ENCODE measurements around the gene HK1. TPM values are rescaled to one million over a fixed set of nuclear protein-coding genes. Genes with fewer than 3 reads are reported as not detected.
A peak's percentile ranks its signal among the peaks of the same experiment; 100 is the strongest.
"Not testable (repeated sequence)": the region's sequence is repeated elsewhere in the genome, so short reads cannot be mapped to it uniquely, and the experiment has no call there.

Gene HK1
- total RNA-seq, 2 experiments from 2014 or later = 258 to 261 TPM

DNA sequence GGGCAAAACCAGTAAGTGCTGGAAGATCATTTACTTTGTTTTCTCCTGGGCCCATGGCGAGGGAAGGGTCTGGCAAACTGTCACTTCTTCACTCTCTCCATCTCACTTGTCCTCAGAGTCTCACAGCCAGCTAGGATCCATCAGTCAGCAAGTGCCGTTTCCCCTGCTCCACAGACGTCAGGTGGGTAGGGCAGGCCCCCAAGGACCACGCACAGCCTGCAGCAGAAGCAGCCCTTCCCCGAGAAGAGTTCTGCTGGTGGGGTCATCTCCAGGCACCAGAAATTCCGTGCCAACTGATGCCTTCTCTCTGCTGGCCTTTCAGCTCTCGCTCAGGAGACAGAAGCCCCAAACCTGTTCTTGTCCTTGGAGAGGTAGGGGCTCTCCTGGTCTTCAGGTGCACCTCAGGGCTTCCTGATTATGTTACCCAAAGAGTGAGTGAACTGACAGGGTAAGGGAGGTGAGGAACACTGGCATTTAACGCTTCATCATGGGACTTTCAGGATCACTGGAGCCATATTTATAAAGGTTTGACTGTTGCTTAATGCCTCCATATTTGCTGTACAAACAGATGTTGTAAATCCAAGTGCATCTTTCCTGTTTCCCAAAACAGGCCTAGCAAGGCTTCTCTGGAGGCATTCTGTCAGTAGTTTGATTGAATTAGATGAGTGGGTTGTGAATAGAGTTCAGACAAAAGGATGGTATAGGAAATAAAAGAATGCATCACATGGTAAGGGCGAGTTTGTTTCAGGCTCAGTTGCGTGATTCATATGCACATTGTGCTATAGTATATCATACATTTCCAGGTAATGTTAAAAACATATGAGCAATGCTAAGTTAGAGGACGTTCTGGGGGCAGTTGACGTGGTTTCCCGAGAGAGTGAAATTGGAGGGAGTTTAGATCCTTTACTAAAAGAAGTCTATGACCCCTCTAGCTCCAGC is 159.3 kb downstream of the HK1 start:
- Mint-ChIP-seq H3K4me3 (no peak overlapping the region), H3K27ac (no peak overlapping the region), H3K4me1 (no peaks in the 10 kb centered on the region), H3K36me3 (ENCODE audit: low read depth) (no peaks in the 10 kb centered on the region), H3K9me3 (ENCODE audit: low read depth) (no peaks in the 10 kb centered on the region), H3K27me3 (peaks cover 5% of the 10 kb centered on the region)
- CTCF ChIA-PET = no interaction called here
- intact Hi-C loops (cut with DNase I, micrococcal nuclease) = no loop called here
- DNase-seq (no peak), ATAC-seq (no peak)
- POLR2A ChIA-PET = no interaction called here

DNA sequence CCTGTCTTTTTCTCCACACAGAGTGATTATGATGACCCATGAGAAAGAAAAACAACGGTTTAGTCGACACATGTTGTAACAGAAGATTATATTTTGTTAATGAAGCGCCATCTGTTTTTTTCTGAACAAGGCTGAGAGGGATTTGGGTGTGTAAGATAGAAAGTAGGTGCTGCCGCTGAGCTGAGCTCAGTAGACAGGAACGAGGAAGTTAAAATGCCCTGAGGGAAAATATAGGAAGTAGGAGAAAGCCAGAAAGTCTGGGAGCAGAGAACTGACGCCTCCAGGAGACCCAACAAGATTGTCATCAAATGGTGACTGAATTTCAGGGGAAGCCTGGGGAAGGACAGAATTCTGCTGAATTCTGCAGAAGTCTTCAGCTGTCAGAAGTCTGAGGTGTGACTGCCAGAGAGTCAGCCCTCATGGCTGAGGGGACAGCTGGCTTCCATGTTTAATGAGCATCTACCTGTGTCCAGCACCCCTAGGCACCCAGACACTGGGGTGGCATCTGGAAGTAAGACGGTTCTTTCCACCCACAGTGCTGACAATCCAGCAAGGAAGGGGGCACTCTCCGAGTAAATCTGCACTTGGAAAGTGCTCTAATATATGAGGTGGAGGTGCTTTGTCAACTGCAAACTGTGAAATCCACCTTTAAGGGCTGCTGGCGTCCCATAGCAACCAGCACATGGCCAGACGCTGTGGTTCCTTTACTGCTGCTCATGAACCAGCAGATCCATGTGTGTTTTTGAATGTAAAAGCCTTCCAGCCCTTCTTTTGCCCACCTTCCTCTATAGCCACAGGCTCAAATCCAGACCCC is 160.4 kb downstream of the HK1 start:
- H3K4me1 Mint-ChIP-seq = no peaks in the 10 kb centered on the region
- no peak overlapping the region for H3K4me3 Mint-ChIP-seq
- intact Hi-C loops (cut with DNase I, micrococcal nuclease) = no loop called here
- H3K27me3 Mint-ChIP-seq = peaks cover 5% of the 10 kb centered on the region
- no peaks in the 10 kb centered on the region for H3K36me3 Mint-ChIP-seq (ENCODE audit: low read depth)
- H3K27ac Mint-ChIP-seq = no peak overlapping the region
- ATAC-seq = no peak
- no peaks in the 10 kb centered on the region for H3K9me3 Mint-ChIP-seq (ENCODE audit: low read depth)
- POLR2A ChIA-PET = no interaction called here
- DNase-seq = no peak
- CTCF ChIA-PET = no interaction called here

DNA sequence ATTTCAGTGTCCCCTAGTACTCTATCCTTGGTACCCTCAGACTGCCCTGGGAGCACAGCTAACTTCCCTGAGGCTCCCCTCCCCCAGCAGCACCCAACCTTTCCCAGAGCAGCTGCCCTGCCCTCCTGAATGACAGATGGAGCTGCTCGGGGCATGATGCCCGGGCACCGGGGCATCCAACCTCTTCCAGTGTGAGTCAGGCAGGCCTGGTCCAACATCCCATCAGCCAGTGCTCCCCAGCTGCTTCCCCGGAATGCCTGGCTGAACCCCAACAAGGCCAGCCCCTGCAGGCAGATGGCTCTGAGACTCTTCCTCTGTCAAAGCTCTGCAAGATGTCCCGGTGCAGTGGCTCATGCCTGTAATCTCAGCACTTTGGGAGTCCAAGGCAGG is 161.0 kb downstream of the HK1 start:
- no peak for DNase-seq
- POLR2A ChIA-PET = no interaction called here
- H3K27me3 Mint-ChIP-seq = peaks cover 5% of the 10 kb centered on the region
- H3K4me3 Mint-ChIP-seq = no peak overlapping the region
- intact Hi-C loops (cut with DNase I, micrococcal nuclease) = no loop called here
- no peaks in the 10 kb centered on the region for H3K36me3 Mint-ChIP-seq (ENCODE audit: low read depth)
- H3K4me1 Mint-ChIP-seq = no peaks in the 10 kb centered on the region
- no peak for ATAC-seq
- CTCF ChIA-PET = no interaction called here
- H3K9me3 Mint-ChIP-seq (ENCODE audit: low read depth) = no peaks in the 10 kb centered on the region
- no peak overlapping the region for H3K27ac Mint-ChIP-seq

DNA sequence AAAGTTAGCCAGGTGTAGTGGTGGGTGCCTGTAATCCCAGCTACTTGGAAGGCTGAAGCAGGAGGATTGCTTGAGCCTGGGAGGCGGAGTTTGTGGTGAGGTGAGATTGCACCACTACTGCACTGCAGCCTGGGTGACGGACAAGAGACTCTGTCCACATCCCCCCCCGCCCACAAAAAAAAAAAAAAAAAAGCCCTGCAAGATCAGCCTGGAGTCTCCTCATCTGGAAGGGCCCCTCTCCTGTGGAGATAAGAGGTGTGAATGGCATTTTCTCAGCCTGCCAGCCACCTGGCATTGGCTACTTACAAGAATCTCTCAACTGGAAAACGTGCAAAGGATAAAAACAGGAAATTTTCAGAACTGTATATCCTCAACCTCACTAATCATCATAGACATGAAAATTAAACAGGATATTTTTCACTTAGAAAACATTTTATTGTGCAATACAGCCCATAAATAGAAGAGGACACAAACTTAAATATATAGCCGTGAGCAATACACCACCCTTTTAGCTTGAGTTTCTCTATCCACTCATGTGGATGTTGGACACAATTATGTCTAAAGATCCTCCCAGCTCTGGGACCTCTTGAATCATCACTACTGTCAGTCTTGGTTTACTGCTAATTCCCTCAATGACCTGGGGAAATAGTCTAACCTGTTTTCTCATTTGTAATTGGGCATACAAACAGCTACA is 161.7 kb downstream of the HK1 start:
- no peaks in the 10 kb centered on the region for H3K36me3 Mint-ChIP-seq (ENCODE audit: low read depth)
- H3K9me3 Mint-ChIP-seq (ENCODE audit: low read depth) = no peaks in the 10 kb centered on the region
- POLR2A ChIA-PET = no interaction called here
- no peaks in the 10 kb centered on the region for H3K4me1 Mint-ChIP-seq
- no peak overlapping the region for H3K4me3 Mint-ChIP-seq
- no peak overlapping the region for H3K27ac Mint-ChIP-seq
- intact Hi-C loops (cut with DNase I, micrococcal nuclease) = no loop called here
- no peak for ATAC-seq
- CTCF ChIA-PET = interaction anchor here (0.8 to 1.2 kb wide), 2 partner anchors 9 to 16 kb away, joined by 5 to 7 read pairs; no protein-coding TSS in a partner anchor
- DNase-seq = no peak
- H3K27me3 Mint-ChIP-seq = peaks cover 5% of the 10 kb centered on the region

DNA sequence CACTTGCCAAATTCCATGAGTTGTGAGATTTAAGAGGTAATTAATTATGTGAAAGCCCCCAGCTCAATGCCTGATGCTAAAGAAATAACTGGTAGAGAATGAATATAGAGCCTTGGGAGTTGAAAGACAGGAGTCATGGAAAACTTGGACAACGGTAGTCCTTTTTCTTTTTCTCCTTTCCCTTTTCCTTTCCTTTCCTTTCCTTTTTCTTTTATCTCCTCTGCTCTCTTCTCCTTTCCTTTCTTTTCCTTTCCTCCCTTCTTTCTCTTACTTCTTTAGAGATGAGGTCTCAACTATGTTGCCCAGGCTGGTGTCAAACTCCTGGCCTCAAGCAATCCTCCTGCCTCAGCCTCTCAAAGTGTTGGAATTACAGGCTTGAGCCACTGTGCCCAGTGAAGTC is 165.1 kb downstream of the HK1 start:
- no peak overlapping the region for H3K27ac Mint-ChIP-seq
- CTCF ChIA-PET = interaction anchor here (0.6 to 0.8 kb wide), 2 partner anchors 10 to 205 kb away, joined by 3 to 4 read pairs; no protein-coding TSS in a partner anchor
- H3K9me3 Mint-ChIP-seq (ENCODE audit: low read depth) = no peaks in the 10 kb centered on the region
- no peak overlapping the region for H3K4me3 Mint-ChIP-seq
- ATAC-seq (no peak), DNase-seq (no peak)
- H3K36me3 Mint-ChIP-seq (ENCODE audit: low read depth) = no peaks in the 10 kb centered on the region
- H3K27me3 Mint-ChIP-seq = peaks cover 4% of the 10 kb centered on the region
- intact Hi-C loops (cut with DNase I, micrococcal nuclease) = no loop called here
- no peaks in the 10 kb centered on the region for H3K4me1 Mint-ChIP-seq
- POLR2A ChIA-PET = interaction anchor here (0.8 kb wide), 1 partner anchor 8 kb away, joined by 5 read pairs; the partner anchor contains the start of gene TSPAN15

DNA sequence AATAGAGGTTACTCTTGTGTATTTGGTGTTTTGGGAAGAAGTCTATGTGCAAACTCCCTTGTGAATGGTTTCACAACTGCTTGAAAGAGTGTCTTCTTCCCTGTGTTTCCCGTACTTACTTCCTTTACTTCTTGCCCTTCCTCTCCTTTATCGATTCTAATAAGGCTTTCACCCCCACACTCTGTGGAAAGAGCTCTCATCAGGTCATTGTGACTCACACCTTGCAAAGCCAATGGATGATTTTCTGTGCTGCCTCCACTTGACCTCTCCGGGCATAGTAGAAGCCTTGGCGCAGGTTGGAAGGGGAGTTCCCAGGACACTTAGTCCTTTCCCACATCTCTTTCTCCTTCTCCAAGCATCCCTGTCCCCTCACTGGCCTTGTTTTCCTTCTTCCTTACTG is 166.7 kb downstream of the HK1 start:
- intact Hi-C loops (cut with DNase I, micrococcal nuclease) = no loop called here
- no peak overlapping the region for H3K27ac Mint-ChIP-seq
- CTCF ChIA-PET = interaction anchor here (0.6 kb wide), 1 partner anchor 62 kb away, joined by 6 read pairs; no protein-coding TSS in a partner anchor
- ATAC-seq = no peak
- H3K27me3 Mint-ChIP-seq = peaks cover 2% of the 10 kb centered on the region
- H3K36me3 Mint-ChIP-seq (ENCODE audit: low read depth) = no peaks in the 10 kb centered on the region
- no peak overlapping the region for H3K4me3 Mint-ChIP-seq
- POLR2A ChIA-PET = no interaction called here
- no peaks in the 10 kb centered on the region for H3K9me3 Mint-ChIP-seq (ENCODE audit: low read depth)
- peaks cover 4% of the 10 kb centered on the region for H3K4me1 Mint-ChIP-seq
- DNase-seq = no peak

DNA sequence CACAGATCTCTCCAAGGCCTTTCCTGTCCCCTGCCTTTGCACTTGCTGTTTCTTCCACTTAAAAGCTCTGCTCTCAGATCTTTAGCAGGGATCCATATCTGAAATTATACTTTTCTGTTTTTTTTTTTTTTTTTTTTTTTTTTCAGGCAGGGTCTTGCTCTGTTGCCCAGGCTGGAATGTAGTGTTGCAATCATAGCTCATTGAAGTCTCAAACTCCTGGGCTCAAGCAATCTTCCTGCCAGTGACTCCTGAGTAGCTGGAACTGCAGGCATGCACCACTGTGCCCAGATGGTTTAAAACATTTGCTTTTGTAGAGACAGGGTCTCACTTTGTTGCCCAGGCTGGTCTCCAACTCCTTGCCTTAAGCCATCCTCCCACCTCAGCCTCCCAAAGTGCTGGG is 167.9 kb downstream of the HK1 start:
- DNase-seq (no peak), ATAC-seq (no peak)
- Mint-ChIP-seq H3K9me3 (ENCODE audit: low read depth) (no peaks in the 10 kb centered on the region), H3K27me3 (peaks cover 2% of the 10 kb centered on the region), H3K27ac (no peak overlapping the region), H3K4me1 (peaks cover 8% of the 10 kb centered on the region), H3K4me3 (no peak overlapping the region), H3K36me3 (ENCODE audit: low read depth) (no peaks in the 10 kb centered on the region)
- ChIA-PET POLR2A (no interaction called here), CTCF (interaction anchor here (0.8 to 0.9 kb wide), 2 partner anchors 24 to 25 kb away, joined by 3 read pairs; no protein-coding TSS in a partner anchor)
- intact Hi-C loops (cut with DNase I, micrococcal nuclease) = no loop called here

DNA sequence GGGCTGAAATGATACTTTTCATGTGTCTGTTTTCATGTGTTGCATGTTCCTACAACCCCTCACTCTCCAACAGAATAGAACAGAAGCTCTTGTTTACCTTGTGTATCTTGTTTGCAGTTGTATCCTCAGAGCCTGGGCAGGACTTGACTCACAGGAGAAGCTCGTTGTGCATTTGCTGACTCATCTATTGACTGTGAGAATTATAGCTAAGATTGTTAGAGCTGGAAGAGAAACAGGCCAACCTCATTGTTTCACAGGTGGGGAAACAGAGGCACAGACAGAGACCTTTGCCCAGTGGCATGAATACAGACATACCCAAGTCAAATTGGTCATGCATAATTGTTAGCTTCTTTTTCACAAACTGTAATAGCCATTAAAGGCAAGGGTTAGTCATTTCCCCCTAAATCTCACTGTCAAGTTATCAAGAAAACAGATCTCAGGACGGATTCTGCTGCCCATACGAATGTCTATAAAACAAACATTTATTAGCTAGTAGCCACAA is 168.4 kb downstream of the HK1 start:
- ChIA-PET CTCF (interaction anchor here (0.8 to 3.8 kb wide), 4 partner anchors 12 to 25 kb away, joined by 3 to 14 read pairs (median 3); no protein-coding TSS in a partner anchor), POLR2A (no interaction called here)
- Mint-ChIP-seq H3K36me3 (ENCODE audit: low read depth) (no peaks in the 10 kb centered on the region), H3K27me3 (peaks cover 2% of the 10 kb centered on the region), H3K4me3 (no peak overlapping the region), H3K9me3 (ENCODE audit: low read depth) (no peaks in the 10 kb centered on the region), H3K27ac (no peak overlapping the region), H3K4me1 (peaks cover 8% of the 10 kb centered on the region)
- intact Hi-C loops (cut with DNase I, micrococcal nuclease) = no loop called here
- ATAC-seq (no peak), DNase-seq (no peak)

DNA sequence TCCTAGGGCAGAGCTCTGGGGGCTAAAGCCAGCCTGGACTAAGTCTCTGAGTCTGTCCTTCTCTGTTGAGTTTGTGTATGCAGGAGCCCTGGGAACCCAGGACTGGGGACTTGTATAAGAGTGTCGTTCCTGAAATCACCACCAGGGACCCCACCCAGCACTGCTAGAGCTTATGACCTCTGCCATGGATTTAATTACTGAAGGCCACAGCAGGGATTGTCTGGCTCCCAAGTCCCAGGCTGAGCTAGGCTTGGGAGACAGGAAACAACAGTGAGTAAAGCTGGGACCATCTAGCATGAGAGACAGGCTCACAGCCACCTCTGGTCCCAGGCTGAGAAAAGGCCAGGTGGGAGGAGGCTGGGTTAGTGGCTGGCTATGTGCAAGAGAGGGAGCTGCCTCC is 171.5 kb downstream of the HK1 start:
- Mint-ChIP-seq H3K9me3 (ENCODE audit: low read depth) (no peaks in the 10 kb centered on the region), H3K4me1 (peaks cover 13% of the 10 kb centered on the region), H3K4me3 (no peak overlapping the region), H3K27ac (no peak overlapping the region), H3K27me3 (peaks cover 4% of the 10 kb centered on the region), H3K36me3 (ENCODE audit: low read depth) (no peaks in the 10 kb centered on the region)
- ATAC-seq (peak; percentile 63), DNase-seq (peak; percentile 65)
- intact Hi-C loops (cut with DNase I, micrococcal nuclease) = loop anchor here in 1 of 2 experiments (2.0 kb wide), 1 partner anchor 131 kb away; no protein-coding TSS in a partner anchor
- POLR2A ChIA-PET = no interaction called here
- CTCF ChIA-PET = interaction anchor here (0.5 to 3.8 kb wide), 13 partner anchors 9 to 346 kb away, joined by 3 to 14 read pairs (median 4); no protein-coding TSS in a partner anchor

DNA sequence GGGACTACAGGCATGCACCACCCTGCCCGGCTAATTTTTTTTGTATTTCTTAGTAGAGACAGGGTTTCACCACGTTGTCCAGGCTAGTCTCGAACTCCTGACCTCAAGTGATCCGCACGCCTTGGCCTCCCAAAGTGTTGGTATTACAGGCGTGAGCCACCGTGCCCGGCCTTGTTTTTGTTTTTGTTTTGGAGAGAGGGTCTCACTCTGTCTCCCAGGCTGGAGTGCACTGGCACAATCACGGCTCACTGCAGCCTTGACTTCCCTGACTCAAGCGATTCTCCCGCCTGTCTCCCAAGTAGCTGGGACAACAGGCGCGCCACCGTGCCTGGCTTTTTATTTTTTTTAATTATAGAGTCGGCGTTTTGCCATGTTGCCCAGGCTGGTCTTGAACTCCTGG is 172.1 kb downstream of the HK1 start:
- not testable (repeated sequence) for H3K4me3 Mint-ChIP-seq; DNase-seq; H3K27ac Mint-ChIP-seq; ATAC-seq; H3K9me3 Mint-ChIP-seq (ENCODE audit: low read depth); H3K27me3 Mint-ChIP-seq; H3K36me3 Mint-ChIP-seq (ENCODE audit: low read depth)
- CTCF ChIA-PET = interaction anchor here (0.5 to 3.8 kb wide), 7 partner anchors 8 to 176 kb away, joined by 3 to 14 read pairs (median 4); no protein-coding TSS in a partner anchor
- intact Hi-C loops (cut with DNase I, micrococcal nuclease) = loop anchor here in 1 of 2 experiments (2.0 kb wide), 1 partner anchor 132 kb away; no protein-coding TSS in a partner anchor
- POLR2A ChIA-PET = interaction anchor here (1.0 kb wide), 1 partner anchor 7 kb away, joined by 5 read pairs; no protein-coding TSS in a partner anchor
- H3K4me1 Mint-ChIP-seq = peaks cover 13% of the 10 kb centered on the region

Data from activated CD4-positive, alpha-beta T cell treated with anti-CD3 and anti-CD28 coated beads for 36 hours (primary cell).